ENCODE results near the gene INO80B.
"Not testable (repeated sequence)": the region's sequence is repeated elsewhere in the genome, so short reads cannot be mapped to it uniquely, and the experiment has no call there.

Gene INO80B

GRCh38 chr2:74444498-74445318, 10.2 kb upstream of the INO80B start:
- Mint-ChIP-seq H3K27ac (ENCODE audit: low read depth) (no peak overlapping the region), H3K4me3 (no peak overlapping the region), H3K27me3 (peaks cover 17% of the 10 kb centered on the region)

GRCh38 chr2:74447230-74447999, 7.5 kb upstream of the INO80B start:
- no peaks in the 10 kb centered on the region for H3K9me3 Mint-ChIP-seq
- peaks cover 4% of the 10 kb centered on the region for H3K4me1 Mint-ChIP-seq
- H3K27ac Mint-ChIP-seq (ENCODE audit: low read depth), result no peak overlapping the region
- ATAC-seq (replicated peaks; ENCODE audit: extremely low read depth, poor library complexity, severe bottlenecking) (no peak), DNase-seq (ENCODE audit: low spot score in 2 of 2) (no peak)
- no peak overlapping the region for H3K4me3 Mint-ChIP-seq
- peaks cover 4% of the 10 kb centered on the region for H3K27me3 Mint-ChIP-seq
- peaks cover 2% of the 10 kb centered on the region for H3K36me3 Mint-ChIP-seq (ENCODE audit: insufficient read depth)

More at GRCh38 chr2:74444498-74445318, 10.2 kb upstream of the INO80B start:
- ATAC-seq (replicated peaks; ENCODE audit: extremely low read depth, poor library complexity, severe bottlenecking), result no peak
- Mint-ChIP-seq H3K36me3 (ENCODE audit: insufficient read depth) (no peaks in the 10 kb centered on the region), H3K9me3 (no peaks in the 10 kb centered on the region), H3K4me1 (peaks cover 10% of the 10 kb centered on the region)
- DNase-seq (ENCODE audit: low spot score in 2 of 2), result no peak

GRCh38 chr2:74448771-74449170, 6.1 kb upstream of the INO80B start:
- Mint-ChIP-seq H3K4me1 (peaks cover 13% of the 10 kb centered on the region), H3K27ac (ENCODE audit: low read depth) (no peak overlapping the region), H3K9me3 (no peaks in the 10 kb centered on the region), H3K27me3 (no peaks in the 10 kb centered on the region), H3K4me3 (no peak overlapping the region), H3K36me3 (ENCODE audit: insufficient read depth) (peaks cover 2% of the 10 kb centered on the region)
- ATAC-seq (replicated peaks; ENCODE audit: extremely low read depth, poor library complexity, severe bottlenecking), result no peak
- no peak for DNase-seq (ENCODE audit: low spot score in 2 of 2)

- Mint-ChIP-seq H3K27ac (ENCODE audit: low read depth) (no peak overlapping the region), H3K9me3 (no peaks in the 10 kb centered on the region), H3K36me3 (ENCODE audit: insufficient read depth) (peaks cover 12% of the 10 kb centered on the region), H3K27me3 (no peaks in the 10 kb centered on the region), H3K4me3 (no peak overlapping the region), H3K4me1 (peaks cover 28% of the 10 kb centered on the region)
- DNase-seq (ENCODE audit: low spot score in 2 of 2), result no peak
- no peak for ATAC-seq (replicated peaks; ENCODE audit: extremely low read depth, poor library complexity, severe bottlenecking)
These were observed 4.2 kb upstream of the INO80B start for GRCh38 chr2:74450570-74451190.

GRCh38 chr2:74457129-74457548, 2.3 kb downstream of the INO80B start:
- peaks cover 77% of the 10 kb centered on the region for H3K4me1 Mint-ChIP-seq
- peaks cover 34% of the 10 kb centered on the region for H3K36me3 Mint-ChIP-seq (ENCODE audit: insufficient read depth)
- H3K9me3 Mint-ChIP-seq, result no peaks in the 10 kb centered on the region

GRCh38 chr2:74457549-74458131, 2.8 kb downstream of the INO80B start:
- no peaks in the 10 kb centered on the region for H3K9me3 Mint-ChIP-seq
- H3K27me3 Mint-ChIP-seq, result no peaks in the 10 kb centered on the region
- ATAC-seq (replicated peaks; ENCODE audit: extremely low read depth, poor library complexity, severe bottlenecking), result peak; percentile 55
- peak overlapping the region; percentile 97 for H3K4me3 Mint-ChIP-seq
- peak; percentile 75 to 78 for DNase-seq (ENCODE audit: low spot score in 2 of 2)
- H3K4me1 Mint-ChIP-seq, result peaks cover 74% of the 10 kb centered on the region
- peaks cover 36% of the 10 kb centered on the region for H3K36me3 Mint-ChIP-seq (ENCODE audit: insufficient read depth)
- H3K27ac Mint-ChIP-seq (ENCODE audit: low read depth), result peak overlapping the region; percentile 100

More at GRCh38 chr2:74457129-74457548, 2.3 kb downstream of the INO80B start:
- DNase-seq (ENCODE audit: low spot score in 2 of 2), result no peak
- Mint-ChIP-seq H3K27ac (ENCODE audit: low read depth) (peak overlapping the region; percentile 100), H3K4me3 (peak overlapping the region; percentile 97), H3K27me3 (no peaks in the 10 kb centered on the region)
- ATAC-seq (replicated peaks; ENCODE audit: extremely low read depth, poor library complexity, severe bottlenecking), result no peak

GRCh38 chr2:74458132-74458937, 3.4 kb downstream of the INO80B start, which contains the start of gene WBP1:
TSS of gene WBP1 (plus strand) at chr2:74458438. CDS start at chr2:74458603, 165 bp downstream.
- peak; percentile 92 to 99 for DNase-seq (ENCODE audit: low spot score in 2 of 2)
- Mint-ChIP-seq H3K4me3 (peak within 1 kb of the TSS; percentile 97), H3K36me3 (ENCODE audit: insufficient read depth) (peaks cover 38% of the 10 kb centered on the region), H3K4me1 (peaks cover 74% of the 10 kb centered on the region), H3K27me3 (no peaks in the 10 kb centered on the region), H3K27ac (ENCODE audit: low read depth) (peak within 1 kb of the TSS; percentile 100), H3K9me3 (no peaks in the 10 kb centered on the region)
- peak; percentile 90 for ATAC-seq (replicated peaks; ENCODE audit: extremely low read depth, poor library complexity, severe bottlenecking)

GRCh38 chr2:74458938-74459363, 4.1 kb downstream of the INO80B start:
- DNase-seq (ENCODE audit: low spot score in 2 of 2), result no peak
- peak overlapping the region; percentile 97 for H3K4me3 Mint-ChIP-seq
- peak overlapping the region; percentile 100 for H3K27ac Mint-ChIP-seq (ENCODE audit: low read depth)
- no peaks in the 10 kb centered on the region for H3K9me3 Mint-ChIP-seq
- peaks cover 38% of the 10 kb centered on the region for H3K36me3 Mint-ChIP-seq (ENCODE audit: insufficient read depth)
- H3K4me1 Mint-ChIP-seq, result peaks cover 74% of the 10 kb centered on the region
- H3K27me3 Mint-ChIP-seq, result no peaks in the 10 kb centered on the region
- no peak for ATAC-seq (replicated peaks; ENCODE audit: extremely low read depth, poor library complexity, severe bottlenecking)

- Mint-ChIP-seq H3K27ac (ENCODE audit: low read depth) (peak overlapping the region; percentile 100), H3K4me1 (peaks cover 69% of the 10 kb centered on the region), H3K36me3 (ENCODE audit: insufficient read depth) (peaks cover 36% of the 10 kb centered on the region), H3K4me3 (peak overlapping the region; percentile 97)
- H3K27me3 Mint-ChIP-seq; ATAC-seq (replicated peaks; ENCODE audit: extremely low read depth, poor library complexity, severe bottlenecking); H3K9me3 Mint-ChIP-seq; DNase-seq (ENCODE audit: low spot score in 2 of 2): not testable (repeated sequence)
These were observed 4.7 kb downstream of the INO80B start for GRCh38 chr2:74459503-74460118.

- peaks cover 31% of the 10 kb centered on the region for H3K36me3 Mint-ChIP-seq (ENCODE audit: insufficient read depth)
- not testable (repeated sequence) for H3K27me3 Mint-ChIP-seq; H3K27ac Mint-ChIP-seq (ENCODE audit: low read depth); DNase-seq (ENCODE audit: low spot score in 2 of 2); H3K9me3 Mint-ChIP-seq; ATAC-seq (replicated peaks; ENCODE audit: extremely low read depth, poor library complexity, severe bottlenecking)
- H3K4me1 Mint-ChIP-seq, result peaks cover 64% of the 10 kb centered on the region
- peak overlapping the region; percentile 97 for H3K4me3 Mint-ChIP-seq
These were observed 5.3 kb downstream of the INO80B start for GRCh38 chr2:74460187-74460586.
